Esophagus muscularis mucosa (tissue), 4 donors: Measurements from ENCODE around the gene CTDSPL.

ENCODE experiments used
- CTCF ChIP-seq, 3 experiments: fragments of 200-600 bp in 2 of 3; fragments of 450-650 bp in 1 of 3; sonication (generic) in 2 of 3; IDR thresholded peaks; one replicate each; pipeline ENCODE4 v1.5.1; 2017 to 2019; ENCODE audit warnings: antibody characterized with exemption in 3 of 3, mild to moderate bottlenecking in 2 of 3, moderate library complexity in 1 of 3
- EP300 ChIP-seq: sonication (generic); formaldehyde crosslinking; IDR thresholded peaks from one replicate; pipeline ENCODE4 v1.6.1; 2017; ENCODE audit warnings: antibody characterized with exemption
- POLR2A ChIP-seq: fragments of 450-650 bp; IDR thresholded peaks from one replicate; pipeline ENCODE4 v1.6.1; 2017; ENCODE audit warnings: antibody characterized with exemption, moderate library complexity, mild to moderate bottlenecking, low read depth
- POLR2AphosphoS5 ChIP-seq, 2 donors: sonication (generic); formaldehyde crosslinking; IDR thresholded peaks; one replicate each; pipeline ENCODE4 v1.6.1; 2017; ENCODE audit warnings: antibody characterized with exemption in 2 of 2

GRCh38 chr3:37899101-37899707 is 37.5 kb downstream of the CTDSPL start:
- TF ChIP-seq CTCF (IDR thresholded peaks at IDR 0.05) (no peak), POLR2AphosphoS5 (IDR thresholded peaks at IDR 0.05) (no peak), POLR2A (no peak), EP300 (no peak)
